SH-SY5Y (cell line): ENCODE data around the gene DAB2IP.

Experiments used
- GATA2 ChIP-seq: IDR thresholded peaks from 2 replicates; pipeline ENCODE4 v1.6.1; 2011; ENCODE audit warnings: mild to moderate bottlenecking, low read depth, low read length
- GATA3 ChIP-seq: IDR thresholded peaks from 2 replicates; pipeline ENCODE4 v1.6.1; 2011; ENCODE audit warnings: low read depth, mild to moderate bottlenecking, low read length, moderate library complexity

Gene DAB2IP

GRCh38 chr9:121732886-121733285 lies 81.5 kb downstream of the DAB2IP start:
- TF ChIP-seq GATA2: no peak
- TF ChIP-seq GATA3: no peak

GRCh38 chr9:121734465-121734864 lies 83.0 kb downstream of the DAB2IP start:
- TF ChIP-seq GATA2 (no peak), GATA3 (no peak)

- TF ChIP-seq GATA3: no peak
- TF ChIP-seq GATA2: no peak
Observed at GRCh38 chr9:121735065-121735792, 83.8 kb downstream of the DAB2IP start.

GRCh38 chr9:121735793-121736770 lies 84.6 kb downstream of the DAB2IP start:
- no peak for TF ChIP-seq GATA3
- TF ChIP-seq GATA2: no peak

- TF ChIP-seq GATA2 (no peak), GATA3 (no peak)
Observed at GRCh38 chr9:121736934-121737462, 85.6 kb downstream of the DAB2IP start.

- TF ChIP-seq GATA3 (no peak), GATA2 (no peak)
Observed at GRCh38 chr9:121737481-121737931, 86.1 kb downstream of the DAB2IP start.

GRCh38 chr9:121738411-121738810 lies 87.0 kb downstream of the DAB2IP start:
- TF ChIP-seq GATA3 (no peak), GATA2 (no peak)

- TF ChIP-seq GATA3 (no peak), GATA2 (no peak)
Observed at GRCh38 chr9:121738968-121739367, 87.5 kb downstream of the DAB2IP start.

- TF ChIP-seq GATA3 (no peak), GATA2 (no peak)
Observed at GRCh38 chr9:121739971-121740370, 88.5 kb downstream of the DAB2IP start.

GRCh38 chr9:121741228-121741918 lies 89.9 kb downstream of the DAB2IP start:
- no peak for TF ChIP-seq GATA2
- no peak for TF ChIP-seq GATA3

- TF ChIP-seq GATA3 (no peak), GATA2 (no peak)
Observed at GRCh38 chr9:121742923-121743322, 91.5 kb downstream of the DAB2IP start.

GRCh38 chr9:121743441-121744001 lies 92.1 kb downstream of the DAB2IP start:
- TF ChIP-seq GATA2 (no peak), GATA3 (no peak)

GRCh38 chr9:121744002-121744686 lies 92.7 kb downstream of the DAB2IP start:
- no peak for TF ChIP-seq GATA2
- TF ChIP-seq GATA3: no peak
